Glomerular visceral epithelial cell (primary cell): ENCODE results near the gene MECP2.
"Not testable (repeated sequence)": the region's sequence is repeated elsewhere in the genome, so short reads cannot be mapped to it uniquely, and the experiment has no call there.

Source experiments
- DNase-seq: peaks from one replicate; pipeline ENCODE4 v3.0.0-alpha.2; 2016; ENCODE audit errors: extremely low spot score

The MECP2 gene

DNA sequence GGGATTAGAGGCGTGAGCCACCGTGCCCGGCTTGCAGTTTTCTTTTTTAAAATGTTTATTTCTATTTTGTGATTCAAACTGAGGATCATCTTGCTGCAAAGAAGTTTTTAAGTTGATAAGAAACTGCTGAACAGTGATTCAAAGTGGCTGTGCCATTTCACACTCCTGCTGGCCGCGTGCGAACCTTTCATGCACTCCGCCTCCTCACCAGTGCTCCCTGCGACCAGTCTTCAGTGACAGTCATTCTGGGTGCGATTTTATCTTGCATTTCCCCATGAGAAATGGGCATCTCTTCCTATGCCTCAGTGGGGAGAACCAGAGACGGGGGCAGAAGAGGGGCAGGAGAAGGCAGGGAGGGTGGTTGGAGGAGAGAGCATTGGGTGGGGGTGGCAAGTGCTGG, 103.5 kb downstream of the MECP2 start:
- DNase-seq: no peak

DNA sequence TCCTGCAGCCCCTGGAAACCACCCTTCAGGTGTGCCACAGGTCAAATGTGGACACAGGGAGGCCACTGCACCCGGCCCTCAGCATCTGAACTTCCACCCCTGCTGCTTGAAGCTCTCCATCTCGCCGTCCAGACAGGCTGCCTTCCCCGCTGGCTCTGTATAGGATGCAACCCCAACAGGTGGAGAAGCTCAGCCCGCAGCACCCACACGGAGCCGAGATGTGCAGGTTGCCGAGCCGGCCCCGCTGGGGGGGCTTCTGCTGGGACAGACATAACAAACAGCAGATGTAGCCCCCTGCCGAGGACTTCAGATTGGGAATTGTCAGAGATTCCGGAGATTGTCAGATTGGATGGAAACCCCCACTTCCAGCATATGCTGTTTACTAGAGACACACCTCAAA, 104.4 kb downstream of the MECP2 start:
- DNase-seq: no peak

DNA sequence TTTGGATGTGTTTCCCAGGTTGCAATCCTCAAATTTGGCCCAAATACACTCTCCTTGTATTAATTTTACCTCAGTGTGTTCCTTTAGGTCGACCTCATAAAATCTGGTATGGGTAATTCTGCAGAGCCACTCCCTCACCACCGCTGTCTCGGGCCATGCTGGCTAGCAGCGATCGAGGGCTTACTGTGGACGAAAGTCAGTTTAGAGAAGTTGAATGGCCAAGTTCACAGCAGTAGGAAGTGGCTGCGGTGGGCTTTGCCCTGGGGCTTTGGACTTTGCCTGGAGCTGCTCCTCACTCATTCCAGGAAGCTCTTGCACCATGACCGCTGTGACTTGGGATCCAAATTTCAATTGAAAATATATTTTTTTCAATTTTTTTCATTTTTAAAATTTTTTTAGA, 105.3 kb downstream of the MECP2 start:
- DNase-seq: no peak

DNA sequence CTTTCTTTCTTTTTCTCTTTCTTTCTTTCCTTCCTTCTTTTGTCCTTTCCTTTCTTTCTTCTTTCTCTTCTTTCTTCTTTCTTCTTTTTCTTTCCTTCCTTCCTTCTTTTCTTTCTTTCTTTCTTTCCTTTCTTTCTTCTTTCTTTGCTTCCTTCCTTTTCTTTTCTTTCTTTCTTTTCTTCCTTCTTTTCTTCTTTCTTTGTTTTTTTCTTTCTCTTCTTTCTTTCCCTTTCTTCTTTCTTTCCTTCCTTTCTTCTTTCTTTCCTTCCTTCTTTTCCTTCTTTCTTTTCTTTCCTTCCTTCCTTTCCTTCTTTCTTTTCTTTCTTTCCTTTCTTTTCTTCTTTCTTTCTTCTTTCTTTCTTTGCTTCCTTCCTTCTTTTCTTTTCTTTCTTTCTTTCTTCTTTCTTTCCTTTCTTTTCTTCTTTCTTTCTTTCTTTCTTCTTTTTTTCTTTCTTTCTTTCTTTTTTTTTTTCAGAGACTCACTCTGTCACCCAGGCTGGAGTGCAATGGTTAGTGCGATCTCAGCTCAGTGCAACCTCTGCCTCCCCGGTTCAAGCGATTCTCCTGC, 106.4 kb downstream of the MECP2 start:
- no peak for DNase-seq

DNA sequence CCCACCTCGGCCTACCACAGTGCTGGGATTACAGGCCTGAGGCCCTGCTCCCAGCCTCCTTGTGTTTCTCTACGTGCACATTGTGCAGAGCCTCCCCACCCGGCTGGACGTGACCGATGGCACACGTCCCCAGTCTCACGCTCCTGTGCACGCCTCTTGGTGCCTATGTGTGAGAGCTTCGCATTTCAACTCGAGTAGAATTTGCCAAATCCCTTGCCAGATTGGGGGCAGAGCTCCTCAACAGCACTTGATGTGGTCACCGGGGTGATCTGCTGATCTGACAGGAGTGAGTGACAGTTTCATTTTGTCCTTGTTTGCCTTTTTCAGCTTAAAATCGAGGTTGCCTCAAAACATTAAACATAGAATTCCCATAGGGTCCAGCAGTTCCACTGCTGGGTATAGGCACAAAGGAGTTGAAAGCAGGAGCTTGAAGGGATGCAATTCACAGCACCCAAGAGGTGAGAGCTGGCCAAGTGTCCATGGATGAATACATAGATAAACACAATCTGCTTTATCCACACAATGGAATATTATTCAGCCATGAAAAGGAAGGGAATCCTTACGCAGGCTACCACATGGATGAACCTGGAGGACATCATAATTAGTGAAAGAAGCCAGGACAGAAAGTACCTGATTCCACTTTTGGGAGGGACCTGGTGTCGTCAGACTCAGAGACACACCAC, 107.4 kb downstream of the MECP2 start:
- DNase-seq: no peak

DNA sequence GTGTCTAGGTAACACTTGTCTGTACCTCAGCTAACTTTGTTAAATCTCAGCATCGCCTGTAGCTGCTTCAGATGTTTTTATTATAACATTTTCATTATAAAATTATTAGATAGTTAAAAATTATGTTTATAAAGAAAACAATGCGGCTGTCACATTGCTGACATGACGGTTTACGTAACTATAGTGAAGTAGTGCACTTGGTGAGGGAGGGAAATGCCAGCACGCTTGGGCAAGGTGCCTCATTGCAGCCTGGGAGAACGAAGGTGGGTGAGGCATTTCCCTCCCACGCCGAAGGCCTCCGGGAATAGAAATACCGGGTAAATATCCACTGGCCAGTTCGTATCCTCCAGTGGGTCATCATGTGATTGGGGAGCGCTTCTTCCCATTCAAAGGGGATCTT, 109.0 kb downstream of the MECP2 start:
- no peak for DNase-seq

DNA sequence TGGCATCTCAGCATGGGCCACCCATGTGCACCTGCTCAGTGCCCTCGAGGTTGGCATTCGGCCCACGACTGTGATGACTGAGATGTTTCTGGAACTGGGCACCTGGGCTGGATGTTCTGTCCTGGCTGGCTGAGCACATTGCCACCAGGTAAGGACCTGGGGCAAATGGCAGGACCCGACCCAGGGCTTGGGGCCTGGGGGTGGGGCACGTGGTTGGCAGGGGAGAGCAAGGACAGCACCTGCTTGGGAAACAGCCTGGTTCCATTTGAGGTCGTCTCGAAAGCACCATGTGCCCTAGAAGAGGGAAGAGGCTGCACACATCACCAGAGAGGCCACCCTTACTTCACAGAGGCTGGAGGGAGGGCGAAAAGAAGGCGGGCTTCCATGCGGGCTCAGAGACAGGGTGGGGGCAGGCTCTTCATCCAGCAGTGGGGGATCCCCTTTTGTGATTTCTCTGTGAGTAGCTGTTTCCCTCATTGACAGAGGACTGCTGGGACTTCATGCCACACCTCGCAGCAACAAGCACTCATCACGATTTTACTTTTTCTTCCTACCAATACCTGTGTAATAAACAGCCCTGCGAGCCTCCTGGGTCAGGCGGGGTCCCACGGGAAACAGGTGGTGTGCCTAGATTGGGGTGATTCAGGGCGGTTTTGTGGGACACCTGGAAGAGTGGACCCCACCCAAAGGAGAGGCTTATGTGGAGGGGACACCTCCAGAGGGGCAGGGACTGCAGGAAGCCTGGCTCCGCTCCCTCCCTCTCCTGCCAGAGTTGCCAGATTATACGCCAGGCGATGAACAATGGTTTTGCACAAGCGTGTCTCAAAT, 113.0 kb downstream of the MECP2 start:
- no peak for DNase-seq

DNA sequence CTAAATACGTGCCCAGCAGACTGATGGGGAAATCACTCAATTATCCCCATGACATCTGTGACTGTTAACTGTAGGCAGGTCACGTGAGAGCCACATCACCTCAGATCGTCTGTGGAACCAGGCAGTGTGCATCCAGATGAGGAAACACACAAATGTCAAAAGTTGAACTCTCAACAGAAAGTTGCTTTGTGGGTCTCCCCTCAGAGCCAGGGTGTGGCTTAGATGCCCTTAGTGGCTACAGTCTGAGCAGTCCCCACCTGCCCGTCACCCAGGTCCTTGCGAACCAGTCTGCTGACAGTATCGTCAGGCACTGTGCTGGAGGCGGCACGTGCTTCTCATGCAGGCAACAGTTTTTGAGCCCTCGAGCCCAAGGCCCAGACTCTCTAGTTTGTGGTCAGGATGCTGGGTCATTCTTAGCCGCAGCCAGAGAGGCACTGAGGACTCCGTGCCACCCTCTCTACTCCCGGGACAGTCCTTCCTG, 114.2 kb downstream of the MECP2 start:
- no peak for DNase-seq

DNA sequence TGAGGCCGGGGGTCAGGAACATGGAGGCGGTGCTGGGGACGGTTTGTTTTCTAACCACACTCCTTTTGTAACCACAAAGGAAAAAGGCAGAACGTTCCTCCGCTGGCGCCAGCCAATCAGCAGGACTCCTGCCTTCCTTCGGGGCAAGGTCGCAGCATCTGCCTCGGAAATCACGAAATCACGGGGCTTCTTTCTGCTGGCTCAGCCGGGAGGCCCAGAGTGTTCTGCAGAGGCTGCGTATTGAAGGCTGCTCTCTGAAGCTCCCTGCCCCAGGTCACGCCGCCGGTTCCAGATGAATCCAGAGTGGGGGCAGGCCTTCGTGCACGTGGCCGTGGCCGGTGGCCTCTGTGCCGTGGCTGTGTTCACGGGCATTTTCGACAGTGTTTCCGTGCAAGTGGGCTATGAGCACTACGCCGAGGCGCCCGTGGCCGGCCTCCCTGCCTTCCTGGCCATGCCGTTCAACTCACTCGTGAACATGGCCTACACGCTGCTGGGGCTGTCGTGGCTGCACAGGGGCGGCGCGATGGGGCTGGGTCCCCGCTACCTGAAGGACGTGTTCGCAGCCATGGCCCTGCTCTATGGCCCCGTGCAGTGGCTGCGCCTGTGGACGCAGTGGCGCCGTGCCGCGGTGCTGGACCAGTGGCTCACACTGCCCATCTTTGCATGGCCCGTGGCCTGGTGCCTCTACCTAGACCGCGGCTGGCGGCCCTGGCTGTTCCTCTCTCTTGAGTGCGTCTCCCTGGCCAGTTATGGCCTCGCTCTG, 115.6 kb downstream of the MECP2 start:
- DNase-seq: no peak

DNA sequence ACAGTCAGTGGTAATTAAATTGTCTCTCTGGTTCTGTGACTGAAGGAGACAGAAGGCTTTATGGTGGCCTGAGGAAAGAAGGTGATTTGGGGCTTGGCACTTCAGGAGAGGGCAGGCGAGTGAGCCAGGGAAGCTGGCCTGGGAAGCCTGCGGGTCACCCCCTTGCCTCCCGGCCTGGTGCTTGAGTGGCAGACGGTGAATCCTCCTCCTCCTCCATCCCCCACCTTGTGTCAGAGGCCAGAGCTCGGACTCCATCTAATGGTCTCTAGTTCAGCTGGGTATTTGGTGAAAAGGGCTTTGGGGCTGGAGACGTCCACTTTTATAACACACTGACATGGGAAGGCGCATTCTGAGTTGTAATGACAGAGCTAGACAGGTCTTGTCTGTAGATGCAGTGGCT, 116.3 kb downstream of the MECP2 start:
- DNase-seq: no peak

DNA sequence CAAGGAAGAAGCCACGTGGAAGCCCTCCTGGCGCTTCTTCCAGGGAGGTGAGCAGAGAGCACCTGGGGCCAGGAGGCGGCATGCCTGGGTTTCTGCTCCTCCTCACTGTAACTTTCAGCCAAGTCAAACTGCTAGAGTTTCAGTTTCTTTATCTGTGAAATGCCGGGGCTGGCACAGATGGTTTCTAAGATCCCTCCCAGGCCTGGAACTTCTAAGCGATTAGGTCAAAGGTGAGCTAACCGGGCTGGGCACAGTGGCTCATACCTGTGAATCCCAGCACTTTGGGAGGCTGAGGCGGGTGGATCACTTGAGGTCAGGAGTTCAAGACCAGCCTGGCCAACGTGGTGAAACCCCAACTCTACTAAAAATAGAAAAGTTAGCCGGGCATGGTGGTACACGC, 117.1 kb downstream of the MECP2 start:
- DNase-seq: not testable (repeated sequence)

DNA sequence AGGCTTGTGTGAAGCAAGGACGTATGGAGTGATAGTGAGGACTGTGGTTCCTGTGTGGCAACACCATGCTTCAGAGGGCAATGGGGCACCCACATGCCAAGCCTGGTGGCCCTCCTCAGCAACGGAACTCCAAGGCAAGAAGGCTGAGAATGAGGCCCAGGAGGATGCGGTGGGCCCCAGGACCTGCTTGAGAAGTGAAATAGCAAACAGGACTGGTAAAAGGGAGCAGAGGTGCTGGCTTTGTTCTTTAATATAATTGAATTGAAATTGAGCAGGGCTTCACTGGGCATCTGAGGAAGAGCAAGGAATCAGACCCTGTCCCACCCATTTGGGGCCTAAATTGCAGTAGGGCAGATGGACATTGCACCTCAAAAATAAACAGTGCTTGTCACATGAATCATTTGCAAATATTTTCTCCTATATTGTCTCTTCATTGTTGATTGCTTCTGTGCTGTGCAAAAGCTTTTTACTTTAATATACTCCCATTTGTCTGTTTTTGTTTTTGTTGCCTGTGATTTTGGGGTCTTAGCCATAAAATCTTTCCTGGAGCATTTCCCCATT, 122.7 kb downstream of the MECP2 start:
- no peak for DNase-seq

DNA sequence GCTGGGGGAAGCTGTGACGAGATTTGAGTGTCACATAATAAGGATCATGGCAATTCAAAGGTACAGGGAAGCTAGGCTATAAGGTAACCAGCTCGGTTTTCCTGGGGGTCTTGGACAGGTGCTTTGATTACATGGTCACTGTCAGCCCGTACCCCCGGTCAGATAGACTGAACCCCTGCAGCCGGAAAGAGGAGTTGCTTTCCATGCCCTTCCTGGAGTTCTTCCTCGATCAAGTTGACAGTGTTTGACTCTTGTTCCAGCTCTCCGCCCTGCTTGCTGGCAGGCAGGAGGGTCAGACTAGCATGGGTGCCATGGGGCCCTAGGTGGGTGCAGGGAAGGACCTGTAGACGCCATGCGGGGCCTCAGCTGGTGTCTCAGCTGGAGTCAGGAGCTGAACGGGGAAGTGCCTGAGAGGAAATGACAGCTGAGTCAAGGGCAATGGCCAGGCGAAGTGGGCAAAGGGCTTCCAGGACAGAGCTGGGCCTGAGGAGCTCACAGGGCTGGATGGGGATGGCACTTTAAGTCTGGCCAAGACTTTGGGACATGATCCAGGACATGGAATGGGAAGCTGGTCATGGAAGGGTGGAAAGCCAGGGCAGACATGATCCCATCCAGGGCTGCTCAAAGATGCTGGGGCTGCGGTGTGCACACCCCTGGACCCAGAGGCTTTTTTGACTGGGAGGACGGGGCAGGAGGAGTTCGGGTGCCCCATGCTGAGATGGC, 123.4 kb downstream of the MECP2 start:
- DNase-seq: no peak

DNA sequence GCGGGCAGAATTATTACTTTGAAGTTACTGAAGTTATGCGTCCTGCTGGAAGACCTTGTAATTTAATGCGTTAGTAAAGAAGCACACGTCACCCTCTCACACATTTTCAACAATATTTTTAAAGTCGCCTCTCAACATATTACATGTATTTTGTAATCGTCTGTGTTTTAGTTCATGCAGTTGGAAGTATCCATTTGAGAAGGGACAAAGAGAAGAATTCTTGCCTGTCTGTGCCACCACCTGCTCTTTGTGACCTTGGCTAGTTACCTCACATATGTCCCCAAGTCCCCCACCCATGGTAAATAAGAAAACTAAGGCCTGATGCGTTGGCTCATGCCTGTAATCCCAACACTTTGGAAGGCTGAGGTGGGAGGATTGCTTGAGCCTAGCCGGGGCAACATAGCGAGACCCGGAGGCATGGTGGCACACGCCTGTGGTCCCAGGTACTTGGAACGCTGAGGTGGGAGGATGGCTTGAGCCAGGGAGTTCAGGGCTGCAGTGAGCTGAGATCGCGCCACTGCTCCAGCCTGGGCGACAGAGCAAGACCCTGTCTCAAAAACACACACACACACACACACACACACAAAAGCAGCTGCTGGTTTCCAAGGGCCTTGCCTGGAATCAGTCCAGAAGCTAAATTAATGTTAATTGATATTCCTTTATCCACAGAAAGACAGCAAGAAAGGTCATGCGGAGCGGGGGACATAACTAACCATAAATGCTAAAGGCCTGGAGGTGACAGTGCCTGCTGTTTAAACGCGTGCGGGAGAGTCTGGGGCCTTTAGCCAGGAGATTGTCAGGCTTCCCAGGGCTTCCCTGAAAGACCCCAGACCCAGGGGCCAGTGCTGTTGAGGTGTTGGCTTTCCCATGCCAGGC, 124.2 kb downstream of the MECP2 start:
- no peak for DNase-seq

DNA sequence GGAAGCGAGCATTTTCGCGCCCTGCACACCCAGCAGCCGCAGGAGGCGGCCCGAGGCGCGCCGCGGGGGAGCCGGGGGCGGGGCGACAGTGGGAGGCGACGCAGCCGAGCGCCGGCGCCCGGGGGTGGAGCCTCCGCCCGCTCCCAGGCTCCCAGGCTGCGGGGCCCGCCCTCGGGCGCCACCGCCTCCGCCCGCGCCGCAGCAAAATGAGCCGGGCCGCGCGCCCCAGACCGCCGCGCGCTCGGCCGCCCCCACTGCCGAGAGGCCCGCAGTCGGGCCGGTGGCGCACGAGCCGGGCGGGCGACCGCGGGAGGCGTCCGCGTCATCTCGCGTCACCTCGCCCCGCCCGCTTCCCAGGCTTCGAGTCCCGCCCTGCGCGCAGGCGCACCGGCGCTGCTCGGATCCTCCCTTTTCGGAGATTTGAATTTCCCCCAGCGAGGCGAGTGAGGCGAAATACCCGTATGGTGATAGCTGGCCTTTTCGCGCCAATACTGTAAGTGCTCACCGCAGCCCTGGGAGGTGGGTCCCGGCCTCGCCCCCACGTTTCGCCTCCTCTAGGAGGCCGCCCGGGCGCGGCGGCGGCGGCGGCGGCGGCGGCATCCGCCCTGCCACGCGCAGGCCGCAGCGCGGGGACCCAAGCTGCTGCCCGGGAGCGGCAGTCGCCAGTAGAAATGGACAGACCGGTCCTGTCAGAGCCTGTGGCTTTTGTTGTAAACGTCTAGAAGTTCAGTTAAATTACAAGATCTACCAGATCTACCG, 125.0 kb downstream of the MECP2 start, which contains the start of gene TMEM187:
TSS of gene TMEM187 (plus strand) at position 387 of the 759 bp plus-strand sequence. CDS start 9,309 bp downstream, outside the sequence.
- DNase-seq: peak; percentile 91
